ENCODE data around the gene CINP.

Gene CINP

GRCh38 chr14:102348376-102348775 lies 14.3 kb downstream of the CINP start:
- Histone ChIP-seq H3K4me3 (ENCODE audit: low read depth in 1 of 2, low read length in 1 of 2) (no peak overlapping the region), H3K27ac (peak overlapping the region; percentile 99), H3K4me1 (ENCODE audit: control insufficient read depth in 1 of 2, insufficient read depth in 1 of 2, low read depth in 1 of 2, low read length in 1 of 2) (peaks cover 35 to 37% of the 10 kb centered on the region in 2 experiments), H3K9me3 (no peaks in the 10 kb centered on the region), H3K36me3 (peaks cover 48% of the 10 kb centered on the region), H3K27me3 (no peaks in the 10 kb centered on the region)
- TF ChIP-seq, protein P1, sequence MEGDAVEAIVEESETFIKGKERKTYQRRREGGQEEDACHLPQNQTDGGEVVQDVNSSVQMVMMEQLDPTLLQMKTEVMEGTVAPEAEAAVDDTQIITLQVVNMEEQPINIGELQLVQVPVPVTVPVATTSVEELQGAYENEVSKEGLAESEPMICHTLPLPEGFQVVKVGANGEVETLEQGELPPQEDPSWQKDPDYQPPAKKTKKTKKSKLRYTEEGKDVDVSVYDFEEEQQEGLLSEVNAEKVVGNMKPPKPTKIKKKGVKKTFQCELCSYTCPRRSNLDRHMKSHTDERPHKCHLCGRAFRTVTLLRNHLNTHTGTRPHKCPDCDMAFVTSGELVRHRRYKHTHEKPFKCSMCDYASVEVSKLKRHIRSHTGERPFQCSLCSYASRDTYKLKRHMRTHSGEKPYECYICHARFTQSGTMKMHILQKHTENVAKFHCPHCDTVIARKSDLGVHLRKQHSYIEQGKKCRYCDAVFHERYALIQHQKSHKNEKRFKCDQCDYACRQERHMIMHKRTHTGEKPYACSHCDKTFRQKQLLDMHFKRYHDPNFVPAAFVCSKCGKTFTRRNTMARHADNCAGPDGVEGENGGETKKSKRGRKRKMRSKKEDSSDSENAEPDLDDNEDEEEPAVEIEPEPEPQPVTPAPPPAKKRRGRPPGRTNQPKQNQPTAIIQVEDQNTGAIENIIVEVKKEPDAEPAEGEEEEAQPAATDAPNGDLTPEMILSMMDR (IDR thresholded peaks at IDR 0.05): no peak

- TF ChIP-seq, protein P1 (IDR thresholded peaks at IDR 0.05): no peak
- Histone ChIP-seq H3K27me3 (no peaks in the 10 kb centered on the region), H3K4me3 (ENCODE audit: low read depth in 1 of 2, low read length in 1 of 2) (no peak overlapping the region), H3K4me1 (ENCODE audit: control insufficient read depth in 1 of 2, insufficient read depth in 1 of 2, low read depth in 1 of 2, low read length in 1 of 2) (peaks cover 18 to 20% of the 10 kb centered on the region in 2 experiments), H3K36me3 (peaks cover 66% of the 10 kb centered on the region), H3K27ac (no peak overlapping the region), H3K9me3 (no peaks in the 10 kb centered on the region)
These were observed 16.0 kb downstream of the CINP start for GRCh38 chr14:102346645-102347044.

GRCh38 chr14:102345232-102345631 lies 17.5 kb downstream of the CINP start:
- Histone ChIP-seq H3K27me3 (no peaks in the 10 kb centered on the region), H3K4me1 (ENCODE audit: control insufficient read depth in 1 of 2, insufficient read depth in 1 of 2, low read depth in 1 of 2, low read length in 1 of 2) (peaks cover 3 to 6% of the 10 kb centered on the region in 2 experiments), H3K9me3 (no peaks in the 10 kb centered on the region), H3K36me3 (peaks cover 80% of the 10 kb centered on the region), H3K27ac (no peak overlapping the region), H3K4me3 (ENCODE audit: low read depth in 1 of 2, low read length in 1 of 2) (no peak overlapping the region)
- TF ChIP-seq, protein P1 (IDR thresholded peaks at IDR 0.05): no peak

- peaks cover 82% of the 10 kb centered on the region for H3K36me3 ChIP-seq
- H3K27me3 ChIP-seq: no peaks in the 10 kb centered on the region
- no peaks in the 10 kb centered on the region for H3K9me3 ChIP-seq
- no peak overlapping the region for H3K27ac ChIP-seq
- H3K4me1 ChIP-seq (ENCODE audit: control insufficient read depth in 1 of 2, insufficient read depth in 1 of 2, low read depth in 1 of 2, low read length in 1 of 2): no peaks in the 10 kb centered on the region
- H3K4me3 ChIP-seq (ENCODE audit: low read depth in 1 of 2, low read length in 1 of 2): no peak overlapping the region
- TF ChIP-seq, protein P1 (IDR thresholded peaks at IDR 0.05): no peak
These were observed 18.2 kb downstream of the CINP start for GRCh38 chr14:102344485-102344884.

- no peaks in the 10 kb centered on the region for H3K4me1 ChIP-seq (ENCODE audit: control insufficient read depth in 1 of 2, insufficient read depth in 1 of 2, low read depth in 1 of 2, low read length in 1 of 2)
- no peaks in the 10 kb centered on the region for H3K27me3 ChIP-seq
- peaks cover 85% of the 10 kb centered on the region for H3K36me3 ChIP-seq
- TF ChIP-seq, protein P1 (IDR thresholded peaks at IDR 0.05): no peak
- H3K27ac ChIP-seq: no peak overlapping the region
- no peak overlapping the region for H3K4me3 ChIP-seq (ENCODE audit: low read depth in 1 of 2, low read length in 1 of 2)
- H3K9me3 ChIP-seq: no peaks in the 10 kb centered on the region
These were observed 18.6 kb downstream of the CINP start for GRCh38 chr14:102344084-102344483.

DNA sequence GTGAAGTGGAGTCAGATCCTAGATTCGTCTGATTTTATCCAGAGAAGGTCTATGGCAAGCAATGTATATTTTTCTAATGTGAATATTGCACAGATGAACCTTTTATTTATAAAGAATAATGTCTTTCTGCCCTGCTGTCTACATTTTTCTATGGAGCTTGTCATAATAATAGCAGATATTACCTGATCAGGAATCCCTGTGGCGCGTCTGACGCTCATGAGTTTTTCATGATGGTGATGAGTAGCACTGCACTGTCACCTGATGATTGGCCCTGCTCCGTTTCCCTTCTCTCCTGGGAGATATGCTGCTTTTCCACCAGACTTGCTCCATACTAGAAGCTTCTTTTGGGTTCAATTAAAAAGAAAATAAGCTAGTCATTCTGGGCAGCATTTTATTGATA lies 20.5 kb downstream of the CINP start:
- Histone ChIP-seq H3K27ac (no peak overlapping the region), H3K36me3 (peaks cover 87% of the 10 kb centered on the region), H3K9me3 (no peaks in the 10 kb centered on the region), H3K27me3 (no peaks in the 10 kb centered on the region), H3K4me1 (ENCODE audit: control insufficient read depth in 1 of 2, insufficient read depth in 1 of 2, low read depth in 1 of 2, low read length in 1 of 2) (no peaks in the 10 kb centered on the region), H3K4me3 (ENCODE audit: low read depth in 1 of 2, low read length in 1 of 2) (no peak overlapping the region)
- TF ChIP-seq, protein P1 (IDR thresholded peaks at IDR 0.05): no peak
